ENCODE data around the gene HNRNPM.

HNRNPM gene

GRCh38 chr19:8526345-8527091 is 81.7 kb downstream of the HNRNPM start:
- Histone ChIP-seq H3K9me3 (peaks cover 34% of the 10 kb centered on the region), H3K4me1 (ENCODE audit: control insufficient read depth in 1 of 2, insufficient read depth in 1 of 2, low read depth in 1 of 2, low read length in 1 of 2) (no peaks in the 10 kb centered on the region), H3K27ac (peak overlapping the region; percentile 52), H3K27me3 (no peaks in the 10 kb centered on the region), H3K36me3 (peaks cover 100% of the 10 kb centered on the region), H3K4me3 (ENCODE audit: low read depth in 1 of 2, low read length in 1 of 2) (no peak overlapping the region)
- TF ChIP-seq CTCF (IDR thresholded peaks at IDR 0.05): no peak

- no peak overlapping the region for H3K4me3 ChIP-seq (ENCODE audit: low read depth in 1 of 2, low read length in 1 of 2)
- peak overlapping the region; percentile 31 for H3K27ac ChIP-seq
- no peak for TF ChIP-seq CTCF (IDR thresholded peaks at IDR 0.05)
- peaks cover 100% of the 10 kb centered on the region for H3K36me3 ChIP-seq
- H3K4me1 ChIP-seq (ENCODE audit: control insufficient read depth in 1 of 2, insufficient read depth in 1 of 2, low read depth in 1 of 2, low read length in 1 of 2): no peaks in the 10 kb centered on the region
- no peaks in the 10 kb centered on the region for H3K27me3 ChIP-seq
- peaks cover 29% of the 10 kb centered on the region for H3K9me3 ChIP-seq
These were observed 83.7 kb downstream of the HNRNPM start for GRCh38 chr19:8528500-8528899.

- Histone ChIP-seq H3K9me3 (peaks cover 29% of the 10 kb centered on the region), H3K27me3 (no peaks in the 10 kb centered on the region), H3K4me3 (ENCODE audit: low read depth in 1 of 2, low read length in 1 of 2) (no peak overlapping the region), H3K4me1 (ENCODE audit: control insufficient read depth in 1 of 2, insufficient read depth in 1 of 2, low read depth in 1 of 2, low read length in 1 of 2) (no peaks in the 10 kb centered on the region), H3K36me3 (peaks cover 100% of the 10 kb centered on the region), H3K27ac (peak overlapping the region; percentile 21)
- no peak for TF ChIP-seq CTCF (IDR thresholded peaks at IDR 0.05)
These were observed 84.7 kb downstream of the HNRNPM start for GRCh38 chr19:8529369-8530006.

- H3K27ac ChIP-seq: no peak overlapping the region
- H3K4me3 ChIP-seq (ENCODE audit: low read depth in 1 of 2, low read length in 1 of 2): no peak overlapping the region
- TF ChIP-seq CTCF (IDR thresholded peaks at IDR 0.05): no peak
- H3K36me3 ChIP-seq: peaks cover 100% of the 10 kb centered on the region
- peaks cover 29% of the 10 kb centered on the region for H3K9me3 ChIP-seq
- no peaks in the 10 kb centered on the region for H3K4me1 ChIP-seq (ENCODE audit: control insufficient read depth in 1 of 2, insufficient read depth in 1 of 2, low read depth in 1 of 2, low read length in 1 of 2)
- H3K27me3 ChIP-seq: no peaks in the 10 kb centered on the region
These were observed 85.4 kb downstream of the HNRNPM start for GRCh38 chr19:8530061-8530679.

GRCh38 chr19:8531470-8531869 is 86.7 kb downstream of the HNRNPM start:
- no peaks in the 10 kb centered on the region for H3K4me1 ChIP-seq (ENCODE audit: control insufficient read depth in 1 of 2, insufficient read depth in 1 of 2, low read depth in 1 of 2, low read length in 1 of 2)
- H3K36me3 ChIP-seq: peaks cover 100% of the 10 kb centered on the region
- peaks cover 26% of the 10 kb centered on the region for H3K9me3 ChIP-seq
- no peak overlapping the region for H3K4me3 ChIP-seq (ENCODE audit: low read depth in 1 of 2, low read length in 1 of 2)
- peak overlapping the region; percentile 38 for H3K27ac ChIP-seq
- no peaks in the 10 kb centered on the region for H3K27me3 ChIP-seq
- TF ChIP-seq CTCF (IDR thresholded peaks at IDR 0.05): no peak

Measured in neutrophil (primary cell).